KMS-11 (cell line): ENCODE measurements around the gene ABCC3.

Experiments
- H2AFZ ChIP-seq: fragments of 200-600 bp; sonication (generic); 2 replicates; pipeline ENCODE4 v1.6.1; 2016; ENCODE audit warnings: antibody characterized with exemption, mixed run types, low read depth
- H3K27ac ChIP-seq: fragments of 200-600 bp; sonication (generic); 2 replicates; pipeline ENCODE4 v1.6.1; 2016; ENCODE audit warnings: mild to moderate bottlenecking, mixed run types
- H3K27me3 ChIP-seq: fragments of 200-600 bp; sonication (generic); 2 replicates; pipeline ENCODE4 v1.6.1; 2017; ENCODE audit warnings: mild to moderate bottlenecking, low read depth, mixed run types, moderate library complexity; ENCODE audit not compliant: insufficient read depth
- H3K36me3 ChIP-seq: fragments of 200-600 bp; sonication (generic); 2 replicates; pipeline ENCODE4 v1.6.1; 2017; ENCODE audit warnings: mild to moderate bottlenecking, mixed run types; ENCODE audit not compliant: insufficient read depth
- H3K4me1 ChIP-seq: fragments of 200-600 bp; sonication (generic); 2 replicates; pipeline ENCODE4 v1.6.1; 2016; ENCODE audit warnings: mild to moderate bottlenecking, low read depth, mixed run types; ENCODE audit not compliant: poor library complexity, severe bottlenecking
- H3K4me2 ChIP-seq: fragments of 200-600 bp; sonication (generic); 2 replicates; pipeline ENCODE4 v1.7.0; 2016; ENCODE audit warnings: mild to moderate bottlenecking, mixed run types
- H3K4me3 ChIP-seq: fragments of 200-600 bp; sonication (generic); IDR thresholded peaks from 2 replicates; pipeline ENCODE4 v1.6.1; 2017; ENCODE audit warnings: low read depth, low read length, mixed read lengths; ENCODE audit not compliant: insufficient read depth
- H3K79me2 ChIP-seq: fragments of 200-600 bp; sonication (generic); 2 replicates; pipeline ENCODE4 v1.6.1; 2016; ENCODE audit warnings: low read depth, mixed run types; ENCODE audit not compliant: insufficient read depth
- H3K9ac ChIP-seq: fragments of 200-600 bp; sonication (generic); 2 replicates; pipeline ENCODE4 v1.6.1; 2016; ENCODE audit warnings: mild to moderate bottlenecking, mixed run types
- H4K20me1 ChIP-seq: fragments of 200-600 bp; sonication (generic); 2 replicates; pipeline ENCODE4 v1.6.1; 2016; ENCODE audit warnings: mild to moderate bottlenecking, mixed run types; ENCODE audit not compliant: insufficient read depth
- TF ChIP-seq, protein P1 (sequence below): fragments of 200-600 bp; sonication (generic); conservative IDR thresholded peaks from 2 replicates; pipeline ENCODE4 v1.6.1; 2017; ENCODE audit warnings: low read depth, mild to moderate bottlenecking, antibody characterized with exemption, low read length, moderate library complexity, mixed read lengths

Gene ABCC3

DNA sequence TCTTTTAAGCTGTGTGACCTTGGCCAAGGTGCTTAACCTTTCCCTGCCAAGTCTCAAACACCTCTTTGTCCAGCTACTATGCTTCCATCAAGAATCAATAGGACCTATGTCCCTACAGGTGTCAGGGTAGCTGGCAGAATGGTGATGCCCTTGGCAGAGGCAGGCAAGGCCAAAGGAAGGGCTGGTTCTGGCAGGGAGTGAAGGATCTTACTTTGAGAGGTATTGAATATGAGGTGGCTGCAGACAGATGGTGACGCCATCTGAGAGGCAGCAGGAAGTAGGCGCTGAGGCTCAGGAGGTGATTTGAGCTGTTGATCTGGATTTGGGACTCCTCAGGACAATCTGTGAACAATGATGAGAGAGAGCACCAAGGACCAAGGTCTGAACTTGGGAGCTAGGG, 12.5 kb downstream of the ABCC3 start:
- H3K4me3 ChIP-seq, result no peak overlapping the region
- H3K9ac ChIP-seq, result no peak overlapping the region
- H2AFZ ChIP-seq, result no peak overlapping the region
- no peaks in the 10 kb centered on the region for H3K4me1 ChIP-seq
- no peaks in the 10 kb centered on the region for H3K36me3 ChIP-seq
- no peaks in the 10 kb centered on the region for H3K27me3 ChIP-seq
- TF ChIP-seq, protein P1, sequence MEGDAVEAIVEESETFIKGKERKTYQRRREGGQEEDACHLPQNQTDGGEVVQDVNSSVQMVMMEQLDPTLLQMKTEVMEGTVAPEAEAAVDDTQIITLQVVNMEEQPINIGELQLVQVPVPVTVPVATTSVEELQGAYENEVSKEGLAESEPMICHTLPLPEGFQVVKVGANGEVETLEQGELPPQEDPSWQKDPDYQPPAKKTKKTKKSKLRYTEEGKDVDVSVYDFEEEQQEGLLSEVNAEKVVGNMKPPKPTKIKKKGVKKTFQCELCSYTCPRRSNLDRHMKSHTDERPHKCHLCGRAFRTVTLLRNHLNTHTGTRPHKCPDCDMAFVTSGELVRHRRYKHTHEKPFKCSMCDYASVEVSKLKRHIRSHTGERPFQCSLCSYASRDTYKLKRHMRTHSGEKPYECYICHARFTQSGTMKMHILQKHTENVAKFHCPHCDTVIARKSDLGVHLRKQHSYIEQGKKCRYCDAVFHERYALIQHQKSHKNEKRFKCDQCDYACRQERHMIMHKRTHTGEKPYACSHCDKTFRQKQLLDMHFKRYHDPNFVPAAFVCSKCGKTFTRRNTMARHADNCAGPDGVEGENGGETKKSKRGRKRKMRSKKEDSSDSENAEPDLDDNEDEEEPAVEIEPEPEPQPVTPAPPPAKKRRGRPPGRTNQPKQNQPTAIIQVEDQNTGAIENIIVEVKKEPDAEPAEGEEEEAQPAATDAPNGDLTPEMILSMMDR, result no peak
- no peaks in the 10 kb centered on the region for H3K79me2 ChIP-seq
- no peaks in the 10 kb centered on the region for H4K20me1 ChIP-seq
- H3K27ac ChIP-seq, result no peak overlapping the region
- H3K4me2 ChIP-seq, result no peak overlapping the region

- Histone ChIP-seq H3K27ac (no peak overlapping the region), H3K79me2 (no peaks in the 10 kb centered on the region), H2AFZ (no peak overlapping the region), H3K4me3 (no peak overlapping the region), H3K4me1 (no peaks in the 10 kb centered on the region), H3K27me3 (no peaks in the 10 kb centered on the region; the same call in 1 of the 2 replicates), H4K20me1 (no peaks in the 10 kb centered on the region), H3K36me3 (no peaks in the 10 kb centered on the region), H3K4me2 (no peak overlapping the region), H3K9ac (no peak overlapping the region)
- TF ChIP-seq, protein P1, result no peak
Observed at GRCh38 chr17:50649042-50649908, 14.6 kb downstream of the ABCC3 start.

- TF ChIP-seq, protein P1, result no peak
- no peaks in the 10 kb centered on the region for H3K79me2 ChIP-seq
- no peaks in the 10 kb centered on the region for H3K36me3 ChIP-seq
- no peaks in the 10 kb centered on the region; the same call in 1 of the 2 replicates for H3K27me3 ChIP-seq
- H3K4me3 ChIP-seq, result no peak overlapping the region
- no peaks in the 10 kb centered on the region for H4K20me1 ChIP-seq
- H3K9ac ChIP-seq, result no peak overlapping the region
- H3K4me1 ChIP-seq, result no peaks in the 10 kb centered on the region
- no peak overlapping the region for H3K4me2 ChIP-seq
- H3K27ac ChIP-seq, result no peak overlapping the region
- no peak overlapping the region for H2AFZ ChIP-seq
Observed at GRCh38 chr17:50651661-50652060, 17.0 kb downstream of the ABCC3 start.

DNA sequence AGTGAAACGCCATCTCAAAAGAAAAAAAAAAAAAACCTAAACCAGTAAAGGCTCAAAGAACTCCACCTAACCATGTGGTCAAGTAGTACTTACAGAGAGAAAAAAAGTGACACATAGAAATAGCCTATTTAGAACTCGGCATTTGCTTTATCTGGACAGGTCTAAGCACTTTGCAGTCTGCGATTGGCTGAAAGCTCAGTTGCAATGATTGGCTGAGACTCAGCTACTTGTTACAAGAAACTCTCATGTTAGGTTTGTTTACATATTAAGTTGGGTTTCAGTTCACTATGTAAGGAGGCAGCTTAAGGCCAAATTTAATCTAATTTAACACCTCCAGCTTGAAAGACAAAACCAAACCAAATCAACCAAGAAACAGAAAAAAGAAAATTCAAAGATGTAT, 19.1 kb downstream of the ABCC3 start:
- Histone ChIP-seq H3K4me3 (no peak overlapping the region), H3K27me3 (no peaks in the 10 kb centered on the region; the same call in 1 of the 2 replicates), H3K27ac (no peak overlapping the region), H2AFZ (no peak overlapping the region), H3K36me3 (no peaks in the 10 kb centered on the region), H3K9ac (no peak overlapping the region), H3K4me2 (no peak overlapping the region), H3K79me2 (no peaks in the 10 kb centered on the region), H3K4me1 (no peaks in the 10 kb centered on the region), H4K20me1 (no peaks in the 10 kb centered on the region)
- TF ChIP-seq, protein P1, result no peak
